Duodenal mucosa (tissue), 2 donors: ENCODE measurements around the gene FAM43A.
A peak's percentile ranks its signal among the peaks of the same experiment; 100 is the strongest.

Experiments used
- H3K27ac ChIP-seq: one replicate; pipeline ENCODE4 v1.7.0; 2013; ENCODE audit warnings: low read depth, low read length
- H3K27me3 ChIP-seq, 2 donors: one replicate each; pipeline ENCODE4 v1.7.0; 2013; ENCODE audit warnings: low read length in 2 of 2, control low read depth in 1 of 2; ENCODE audit not compliant: insufficient read depth in 2 of 2, control insufficient read depth in 1 of 2
- H3K36me3 ChIP-seq, 2 donors: one replicate each; pipeline ENCODE4 v1.7.0; 2013; ENCODE audit warnings: low read length in 2 of 2, control low read depth in 1 of 2; ENCODE audit not compliant: insufficient read depth in 2 of 2, control insufficient read depth in 1 of 2
- H3K4me1 ChIP-seq, 2 donors: one replicate each; pipeline ENCODE4 v1.7.0; 2013; ENCODE audit warnings: low read length in 2 of 2, control low read depth in 1 of 2; ENCODE audit not compliant: insufficient read depth in 2 of 2, control insufficient read depth in 1 of 2
- H3K4me3 ChIP-seq, 2 donors: one replicate each; pipeline ENCODE4 v1.7.0; 2013; ENCODE audit warnings: low read length in 2 of 2, low read depth in 1 of 2
- H3K9ac ChIP-seq, 2 donors: one replicate each; pipeline ENCODE4 v1.7.0; 2013; ENCODE audit warnings: low read length in 2 of 2, low read depth in 1 of 2
- H3K9me3 ChIP-seq, 2 donors: one replicate each; pipeline ENCODE4 v1.7.0; 2013; ENCODE audit warnings: low read length in 2 of 2, control low read depth in 1 of 2; ENCODE audit not compliant: control insufficient read depth in 1 of 2

The FAM43A gene

GRCh38 chr3:194686816-194687637, 1.3 kb downstream of the FAM43A start:
- H3K9ac ChIP-seq, result peak overlapping the region; percentile 18 to 54
- no peaks in the 10 kb centered on the region for H3K9me3 ChIP-seq
- H3K27ac ChIP-seq, result no peak overlapping the region
- peaks cover 13 to 14% of the 10 kb centered on the region in 2 donors for H3K27me3 ChIP-seq
- no peaks in the 10 kb centered on the region for H3K36me3 ChIP-seq
- peak overlapping the region; percentile 72 to 78 for H3K4me3 ChIP-seq
- peaks cover 31 to 39% of the 10 kb centered on the region in 2 donors for H3K4me1 ChIP-seq

- Histone ChIP-seq H3K9me3 (no peaks in the 10 kb centered on the region), H3K27me3 (peaks cover 13 to 14% of the 10 kb centered on the region in 2 donors), H3K27ac (peak overlapping the region; percentile 58), H3K4me3 (peak overlapping the region; percentile 72 to 78), H3K9ac (peak overlapping the region; percentile 50 to 54), H3K4me1 (peaks cover 26 to 32% of the 10 kb centered on the region in 2 donors), H3K36me3 (no peaks in the 10 kb centered on the region)
Measured at GRCh38 chr3:194687638-194688199, 2.0 kb downstream of the FAM43A start.

GRCh38 chr3:194688200-194688740, 2.6 kb downstream of the FAM43A start:
- Histone ChIP-seq H3K4me1 (peaks cover 22 to 27% of the 10 kb centered on the region in 2 donors), H3K27me3 (peaks cover 13 to 14% of the 10 kb centered on the region in 2 donors), H3K9ac (peak overlapping the region; percentile 50 to 54), H3K27ac (peak overlapping the region; percentile 58), H3K4me3 (peak overlapping the region; percentile 72 to 78), H3K9me3 (no peaks in the 10 kb centered on the region), H3K36me3 (no peaks in the 10 kb centered on the region)

- Histone ChIP-seq H3K4me3 (no peak overlapping the region), H3K27me3 (peaks cover 13 to 14% of the 10 kb centered on the region in 2 donors), H3K36me3 (no peaks in the 10 kb centered on the region), H3K9me3 (no peaks in the 10 kb centered on the region), H3K27ac (no peak overlapping the region), H3K9ac (no peak overlapping the region), H3K4me1 (peaks cover 22 to 27% of the 10 kb centered on the region in 2 donors)
Measured at GRCh38 chr3:194688946-194689345, 3.3 kb downstream of the FAM43A start.

- peak overlapping the region in 1 of 2 donors; percentile 16 for H3K4me3 ChIP-seq
- no peak overlapping the region for H3K27ac ChIP-seq
- no peak overlapping the region for H3K9ac ChIP-seq
- H3K4me1 ChIP-seq, result peaks cover 22 to 27% of the 10 kb centered on the region in 2 donors
- H3K27me3 ChIP-seq, result peaks cover 11 to 14% of the 10 kb centered on the region in 2 donors
- no peaks in the 10 kb centered on the region for H3K36me3 ChIP-seq
- no peaks in the 10 kb centered on the region for H3K9me3 ChIP-seq
Measured at GRCh38 chr3:194689493-194689944, 3.8 kb downstream of the FAM43A start.

- Histone ChIP-seq H3K9me3 (no peaks in the 10 kb centered on the region), H3K36me3 (no peaks in the 10 kb centered on the region), H3K27ac (no peak overlapping the region), H3K27me3 (peaks cover 0 to 14% of the 10 kb centered on the region in 2 donors), H3K4me1 (peaks cover 15 to 22% of the 10 kb centered on the region in 2 donors), H3K9ac (no peak overlapping the region), H3K4me3 (no peak overlapping the region)
Measured at GRCh38 chr3:194690501-194691372, 5.1 kb downstream of the FAM43A start.

GRCh38 chr3:194691481-194692283, 6.0 kb downstream of the FAM43A start:
- H3K27ac ChIP-seq, result no peak overlapping the region
- H3K36me3 ChIP-seq, result no peaks in the 10 kb centered on the region
- H3K9me3 ChIP-seq, result no peaks in the 10 kb centered on the region
- no peak overlapping the region for H3K4me3 ChIP-seq
- no peak overlapping the region for H3K9ac ChIP-seq
- H3K27me3 ChIP-seq, result peaks cover 0 to 9% of the 10 kb centered on the region in 2 donors
- H3K4me1 ChIP-seq, result peaks cover 11 to 16% of the 10 kb centered on the region in 2 donors

- no peaks in the 10 kb centered on the region for H3K36me3 ChIP-seq
- no peak overlapping the region for H3K4me3 ChIP-seq
- no peaks in the 10 kb centered on the region for H3K4me1 ChIP-seq
- H3K27me3 ChIP-seq, result no peaks in the 10 kb centered on the region
- peaks cover 4 to 7% of the 10 kb centered on the region in 2 donors for H3K9me3 ChIP-seq
- H3K9ac ChIP-seq, result no peak overlapping the region
- H3K27ac ChIP-seq, result no peak overlapping the region
Measured at GRCh38 chr3:194696702-194697101, 11.0 kb downstream of the FAM43A start.

- peaks cover 6 to 7% of the 10 kb centered on the region in 2 donors for H3K4me1 ChIP-seq
- no peak overlapping the region for H3K27ac ChIP-seq
- H3K9me3 ChIP-seq, result peaks cover 4 to 7% of the 10 kb centered on the region in 2 donors
- H3K27me3 ChIP-seq, result no peaks in the 10 kb centered on the region
- H3K36me3 ChIP-seq, result no peaks in the 10 kb centered on the region
- no peak overlapping the region for H3K9ac ChIP-seq
- H3K4me3 ChIP-seq, result no peak overlapping the region
Measured at GRCh38 chr3:194702545-194702944, 16.9 kb downstream of the FAM43A start.
